Karpas-422 (cell line): Measurements from ENCODE around the gene TNNI3K. TPM values are rescaled to one million over a fixed set of nuclear protein-coding genes. Genes with fewer than 3 reads are reported as not detected.

ENCODE experiments used
- DNase-seq: peaks from one replicate; pipeline ENCODE4 v3.0.0-alpha.2; 2015
- H2AFZ ChIP-seq: fragments of 200-600 bp; sonication (generic); 2 replicates; pipeline ENCODE4 v1.6.1; 2014; ENCODE audit warnings: antibody characterized with exemption, low read length, mixed read lengths
- H3K27ac ChIP-seq: fragments of 200-600 bp; sonication (generic); 2 replicates; pipeline ENCODE4 v1.5.1; 2014; ENCODE audit warnings: mild to moderate bottlenecking, low read length, moderate library complexity
- H3K27me3 ChIP-seq: fragments of 200-600 bp; sonication (generic); 2 replicates; pipeline ENCODE4 v1.6.1; 2014; ENCODE audit warnings: low read length, mixed read lengths
- H3K36me3 ChIP-seq: fragments of 200-600 bp; sonication (generic); 2 replicates; pipeline ENCODE4 v1.6.1; 2014; ENCODE audit warnings: low read length, mixed read lengths; ENCODE audit not compliant: insufficient read depth
- H3K4me1 ChIP-seq: fragments of 200-600 bp; sonication (generic); 2 replicates; pipeline ENCODE4 v1.6.1; 2014; ENCODE audit warnings: mild to moderate bottlenecking, low read length, mixed read lengths
- H3K4me2 ChIP-seq: fragments of 200-600 bp; sonication (generic); 2 replicates; pipeline ENCODE4 v1.6.1; 2014; ENCODE audit warnings: low read length, low read depth, mild to moderate bottlenecking; ENCODE audit not compliant: poor library complexity, severe bottlenecking
- H3K4me3 ChIP-seq: fragments of 200-600 bp; sonication (generic); 2 replicates; pipeline ENCODE4 v1.5.1; 2014; ENCODE audit warnings: mild to moderate bottlenecking, antibody characterized with exemption, low read length, mixed read lengths
- H3K79me2 ChIP-seq: fragments of 200-600 bp; sonication (generic); 2 replicates; pipeline ENCODE4 v1.6.1; 2014; ENCODE audit warnings: mild to moderate bottlenecking, low read length, mixed read lengths
- H3K9ac ChIP-seq: fragments of 200-600 bp; sonication (generic); 2 replicates; pipeline ENCODE4 v1.6.0; 2014; ENCODE audit warnings: low read length
- H3K9me2 ChIP-seq: fragments of 200-600 bp; sonication (generic), shearing (Covaris generic); replicated peaks from 2 replicates; pipeline ENCODE4 v1.6.0; 2014; ENCODE audit warnings: mild to moderate bottlenecking, low read length, moderate library complexity; ENCODE audit not compliant: insufficient read depth
- H3K9me3 ChIP-seq: fragments of 300-700, 200-600 bp; sonication (generic); 2 replicates; pipeline ENCODE4 v1.6.1; 2014; ENCODE audit warnings: low read length, mixed read lengths
- H4K20me1 ChIP-seq: fragments of 200-600 bp; sonication (generic); 2 replicates; pipeline ENCODE4 v1.6.1; 2014; ENCODE audit warnings: mild to moderate bottlenecking, antibody characterized with exemption, low read length, low read depth; ENCODE audit not compliant: insufficient read depth
- total RNA-seq: library from RNA; depleted of rRNA; stranded (reverse); fragments of >200 nt; shearing (Covaris generic); gene quantifications from 2 replicates; pipeline ENCODE4 v1.2.3, GENCODE V29; 2014; ENCODE audit warnings: low replicate concordance

TNNI3K gene
- total RNA-seq, 1 experiment from 2014 or later = 0.48 TPM

- Histone ChIP-seq H3K9ac (no peak overlapping the region), H3K27me3 (no peaks in the 10 kb centered on the region), H3K4me2 (no peak overlapping the region), H2AFZ (no peak overlapping the region), H3K4me1 (no peaks in the 10 kb centered on the region), H3K9me2 (no peaks in the 10 kb centered on the region), H3K36me3 (no peaks in the 10 kb centered on the region), H3K9me3 (no peaks in the 10 kb centered on the region), H3K27ac (no peak overlapping the region), H3K4me3 (no peak overlapping the region), H3K79me2 (no peaks in the 10 kb centered on the region), H4K20me1 (no peaks in the 10 kb centered on the region)
- DNase-seq = no peak
Observed at GRCh38 chr1:74222701-74223100, 12.5 kb upstream of the TNNI3K start.

- DNase-seq = no peak
- Histone ChIP-seq H2AFZ (no peak overlapping the region), H3K4me3 (no peak overlapping the region), H3K27ac (no peak overlapping the region), H3K9me2 (no peaks in the 10 kb centered on the region), H4K20me1 (no peaks in the 10 kb centered on the region), H3K4me1 (no peaks in the 10 kb centered on the region), H3K9ac (no peak overlapping the region), H3K9me3 (no peaks in the 10 kb centered on the region), H3K79me2 (no peaks in the 10 kb centered on the region), H3K4me2 (no peak overlapping the region), H3K36me3 (no peaks in the 10 kb centered on the region), H3K27me3 (no peaks in the 10 kb centered on the region)
Observed at GRCh38 chr1:74223453-74223852, 11.7 kb upstream of the TNNI3K start.

GRCh38 chr1:74236440-74236839 lies 1.3 kb downstream of the TNNI3K start:
- Histone ChIP-seq H3K4me1 (no peaks in the 10 kb centered on the region), H3K9me3 (no peaks in the 10 kb centered on the region), H4K20me1 (no peaks in the 10 kb centered on the region), H3K9ac (no peak overlapping the region), H2AFZ (no peak overlapping the region), H3K4me3 (no peak overlapping the region), H3K27me3 (no peaks in the 10 kb centered on the region), H3K27ac (no peak overlapping the region), H3K4me2 (no peak overlapping the region), H3K79me2 (no peaks in the 10 kb centered on the region), H3K36me3 (no peaks in the 10 kb centered on the region), H3K9me2 (no peaks in the 10 kb centered on the region; the same call in 1 of the 2 replicates)
- no peak for DNase-seq

GRCh38 chr1:74237035-74237434 lies 1.8 kb downstream of the TNNI3K start:
- H4K20me1 ChIP-seq = no peaks in the 10 kb centered on the region
- no peaks in the 10 kb centered on the region for H3K4me1 ChIP-seq
- H3K27ac ChIP-seq = no peak overlapping the region
- no peaks in the 10 kb centered on the region; the same call in 1 of the 2 replicates for H3K9me2 ChIP-seq
- H3K4me2 ChIP-seq = no peak overlapping the region
- H3K79me2 ChIP-seq = no peaks in the 10 kb centered on the region
- no peak for DNase-seq
- no peak overlapping the region for H3K9ac ChIP-seq
- no peaks in the 10 kb centered on the region for H3K9me3 ChIP-seq
- H3K27me3 ChIP-seq = no peaks in the 10 kb centered on the region
- H3K4me3 ChIP-seq = no peak overlapping the region
- no peaks in the 10 kb centered on the region for H3K36me3 ChIP-seq
- H2AFZ ChIP-seq = no peak overlapping the region

- H4K20me1 ChIP-seq = no peaks in the 10 kb centered on the region
- H3K9ac ChIP-seq = no peak overlapping the region
- no peaks in the 10 kb centered on the region for H3K9me2 ChIP-seq
- DNase-seq = no peak
- no peak overlapping the region for H3K4me3 ChIP-seq
- no peaks in the 10 kb centered on the region for H3K36me3 ChIP-seq
- no peak overlapping the region for H3K27ac ChIP-seq
- no peak overlapping the region for H2AFZ ChIP-seq
- H3K4me2 ChIP-seq = no peak overlapping the region
- no peaks in the 10 kb centered on the region for H3K79me2 ChIP-seq
- H3K27me3 ChIP-seq = no peaks in the 10 kb centered on the region
- H3K9me3 ChIP-seq = no peaks in the 10 kb centered on the region
- no peaks in the 10 kb centered on the region for H3K4me1 ChIP-seq
Observed at GRCh38 chr1:74237787-74238186, 2.6 kb downstream of the TNNI3K start.

- H3K36me3 ChIP-seq = no peaks in the 10 kb centered on the region
- no peaks in the 10 kb centered on the region for H3K4me1 ChIP-seq
- no peak overlapping the region for H2AFZ ChIP-seq
- no peaks in the 10 kb centered on the region for H3K27me3 ChIP-seq
- no peaks in the 10 kb centered on the region for H3K79me2 ChIP-seq
- no peaks in the 10 kb centered on the region for H3K9me2 ChIP-seq
- H3K9me3 ChIP-seq = no peaks in the 10 kb centered on the region
- H3K27ac ChIP-seq = no peak overlapping the region
- no peak overlapping the region for H3K4me2 ChIP-seq
- H3K4me3 ChIP-seq = no peak overlapping the region
- H4K20me1 ChIP-seq = no peaks in the 10 kb centered on the region
- H3K9ac ChIP-seq = no peak overlapping the region
- no peak for DNase-seq
Observed at GRCh38 chr1:74245168-74245772, 10.1 kb downstream of the TNNI3K start.

- Histone ChIP-seq H4K20me1 (no peaks in the 10 kb centered on the region), H3K4me1 (no peaks in the 10 kb centered on the region), H3K4me3 (no peak overlapping the region), H3K36me3 (no peaks in the 10 kb centered on the region), H3K27ac (no peak overlapping the region), H3K9me2 (no peaks in the 10 kb centered on the region), H3K27me3 (no peaks in the 10 kb centered on the region), H3K9me3 (no peaks in the 10 kb centered on the region), H3K79me2 (no peaks in the 10 kb centered on the region), H3K4me2 (no peak overlapping the region), H3K9ac (no peak overlapping the region), H2AFZ (no peak overlapping the region)
- no peak for DNase-seq
Observed at GRCh38 chr1:74246315-74246714, 11.1 kb downstream of the TNNI3K start.

GRCh38 chr1:74247881-74248528 lies 12.8 kb downstream of the TNNI3K start:
- no peak for DNase-seq
- H3K4me2 ChIP-seq = no peak overlapping the region
- no peak overlapping the region for H3K27ac ChIP-seq
- no peaks in the 10 kb centered on the region for H3K9me2 ChIP-seq
- no peaks in the 10 kb centered on the region for H3K4me1 ChIP-seq
- H4K20me1 ChIP-seq = no peaks in the 10 kb centered on the region
- H3K79me2 ChIP-seq = no peaks in the 10 kb centered on the region
- no peaks in the 10 kb centered on the region for H3K27me3 ChIP-seq
- H2AFZ ChIP-seq = no peak overlapping the region
- H3K4me3 ChIP-seq = no peak overlapping the region
- no peaks in the 10 kb centered on the region for H3K36me3 ChIP-seq
- no peaks in the 10 kb centered on the region for H3K9me3 ChIP-seq
- H3K9ac ChIP-seq = no peak overlapping the region
